Activated T-cell treated with anti-CD3 and anti-CD28 coated beads, Interleukin-2, amount 50 U/mL, for 4 hours (primary cell): ENCODE results near the gene KCNC1. TPM values are rescaled to one million over a fixed set of nuclear protein-coding genes. Genes with fewer than 3 reads are reported as not detected.

ENCODE experiments used
- ATAC-seq, 2 donors: fragments of 200-7000 bp; cut with Tn5 transposase; one replicate each; pipeline ENCODE4 v1.10.0; 2021
- DNase-seq: peaks from one replicate; pipeline ENCODE4 v3.0.0-alpha.2; 2020
- H3K27me3 Mint-ChIP-seq: one replicate; pipeline ENCODE4 v1.8.0; 2021; ENCODE audit warnings: low read depth, mixed read lengths
- H3K36me3 Mint-ChIP-seq: one replicate; pipeline ENCODE4 v1.8.0; 2022; ENCODE audit warnings: mixed read lengths; ENCODE audit not compliant: insufficient read depth
- H3K4me1 Mint-ChIP-seq: one replicate; pipeline ENCODE4 v1.8.0; 2021; ENCODE audit warnings: low read depth, mixed read lengths
- H3K4me3 Mint-ChIP-seq: one replicate; pipeline ENCODE4 v1.8.0; 2021; ENCODE audit warnings: mild to moderate bottlenecking, moderate library complexity, mixed read lengths
- H3K9me3 Mint-ChIP-seq: one replicate; pipeline ENCODE4 v1.8.0; 2021; ENCODE audit warnings: mixed read lengths
- total RNA-seq, 3 donors: library from RNA; stranded (reverse); gene quantifications; one replicate each; pipeline ENCODE4 v1.2.1, GENCODE V29; 2021

Gene KCNC1
- not detected for total RNA-seq

DNA sequence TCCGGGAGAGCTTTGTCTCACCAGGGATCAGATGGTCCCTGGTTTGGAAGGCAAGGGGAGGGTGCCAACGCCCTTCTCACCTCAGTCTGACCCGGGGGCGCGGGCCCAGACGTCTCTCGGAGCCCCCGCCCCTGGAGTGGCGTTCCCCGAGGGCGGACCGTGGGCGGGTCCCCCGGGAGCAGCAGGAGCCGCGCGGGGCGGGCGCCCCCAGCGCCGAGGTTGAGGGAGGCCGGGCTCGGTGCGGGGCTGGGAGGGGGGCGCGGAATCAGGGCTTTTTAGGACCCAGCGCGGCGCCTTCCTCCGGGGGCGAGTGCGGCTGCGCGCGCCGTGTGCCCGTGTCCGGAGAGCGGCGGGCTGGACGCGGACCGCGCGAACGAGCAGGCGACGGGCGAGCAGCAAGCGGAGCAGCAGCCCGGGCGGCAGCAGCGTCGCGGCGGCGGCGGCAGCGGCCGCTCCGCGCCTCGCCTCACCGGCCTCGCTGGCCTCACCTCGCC, at the start of gene KCNC1:
TSS of gene KCNC1 (plus strand) at position 364 of the 494 bp plus-strand sequence. CDS start 1,222 bp downstream, outside the sequence.
- ATAC-seq (peak; percentile 19 to 22), DNase-seq (no peak)
- Mint-ChIP-seq H3K4me1 (peaks cover 6% of the 10 kb centered on the region), H3K36me3 (no peaks in the 10 kb centered on the region), H3K27me3 (peaks cover 66% of the 10 kb centered on the region), H3K9me3 (no peaks in the 10 kb centered on the region), H3K4me3 (peak within 1 kb of the TSS; percentile 26)

DNA sequence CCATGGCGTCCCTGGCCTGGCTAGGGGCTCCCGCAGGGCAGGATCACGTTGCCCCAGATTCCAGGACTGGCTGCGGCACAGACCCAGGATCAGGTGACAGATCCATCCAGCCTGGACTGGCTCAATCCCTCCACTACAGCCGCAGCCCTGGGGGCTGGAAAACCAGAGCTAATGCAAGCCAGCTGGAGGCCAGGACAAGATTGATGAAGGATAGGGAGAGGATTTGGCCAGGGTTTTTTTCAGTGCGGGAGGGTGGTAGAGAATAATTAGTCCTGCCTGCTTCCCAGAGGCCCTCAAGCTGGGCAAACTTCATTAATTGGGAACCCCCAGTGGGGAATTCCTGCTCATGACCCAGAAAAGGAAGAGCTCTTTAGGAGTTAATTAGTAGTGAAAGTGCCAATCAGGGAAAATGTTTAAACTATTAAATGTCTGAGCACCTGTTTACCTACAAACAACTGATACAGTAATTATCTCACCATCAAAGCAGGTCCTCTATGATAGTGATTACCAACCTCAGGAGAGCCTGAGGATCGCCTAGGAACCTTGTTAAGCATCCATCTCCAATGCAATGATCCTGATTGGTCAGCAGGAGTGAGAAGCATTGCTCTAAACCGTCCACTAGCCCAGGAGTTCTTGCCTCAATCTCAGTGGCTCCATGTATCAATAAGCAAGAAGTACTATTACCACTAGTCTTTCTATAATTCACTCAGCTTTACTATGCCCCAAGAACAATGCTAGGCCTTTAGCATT, 48.2 kb upstream of the KCNC1 start:
- DNase-seq (no peak), ATAC-seq (no peak)
- H3K27me3 Mint-ChIP-seq = peaks cover 17% of the 10 kb centered on the region
- no peaks in the 10 kb centered on the region for H3K4me1 Mint-ChIP-seq
- H3K4me3 Mint-ChIP-seq = no peak overlapping the region
- no peaks in the 10 kb centered on the region for H3K9me3 Mint-ChIP-seq
- H3K36me3 Mint-ChIP-seq = no peaks in the 10 kb centered on the region

DNA sequence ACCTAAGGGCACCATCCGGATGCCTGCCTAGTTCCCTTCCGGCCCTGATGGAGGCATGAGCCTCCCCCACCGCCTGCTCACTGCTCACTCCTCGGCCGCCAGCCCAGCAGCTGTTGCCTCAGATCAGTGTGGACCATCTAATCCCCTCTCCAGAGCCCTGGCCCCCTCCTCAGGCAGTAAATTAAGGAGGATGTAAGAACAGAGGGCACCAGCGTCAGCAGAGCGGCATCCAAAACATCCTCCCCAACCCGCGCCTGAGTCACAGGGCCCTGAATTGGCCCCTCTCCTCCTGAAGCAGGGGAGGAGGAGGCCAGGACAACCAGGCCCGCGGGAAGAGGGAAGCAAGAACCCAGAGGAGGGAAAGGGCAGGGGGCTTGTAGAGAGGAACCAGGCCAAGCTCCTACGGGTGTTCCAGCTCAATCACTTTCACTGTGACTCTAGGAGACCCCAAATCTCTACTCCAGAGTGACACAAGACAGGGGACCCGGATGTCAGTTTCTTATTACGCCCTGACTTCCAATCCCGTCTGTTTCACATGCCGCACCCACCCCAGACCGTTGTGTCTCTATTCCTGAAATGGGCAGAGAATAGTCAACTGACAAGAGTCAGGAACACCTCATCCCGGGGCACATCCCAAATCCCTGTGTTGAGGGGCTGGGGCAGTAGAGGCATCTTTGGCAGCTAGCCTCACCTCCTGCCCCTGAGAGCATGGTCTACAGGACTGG, 46.5 kb upstream of the KCNC1 start:
- H3K36me3 Mint-ChIP-seq = no peaks in the 10 kb centered on the region

DNA sequence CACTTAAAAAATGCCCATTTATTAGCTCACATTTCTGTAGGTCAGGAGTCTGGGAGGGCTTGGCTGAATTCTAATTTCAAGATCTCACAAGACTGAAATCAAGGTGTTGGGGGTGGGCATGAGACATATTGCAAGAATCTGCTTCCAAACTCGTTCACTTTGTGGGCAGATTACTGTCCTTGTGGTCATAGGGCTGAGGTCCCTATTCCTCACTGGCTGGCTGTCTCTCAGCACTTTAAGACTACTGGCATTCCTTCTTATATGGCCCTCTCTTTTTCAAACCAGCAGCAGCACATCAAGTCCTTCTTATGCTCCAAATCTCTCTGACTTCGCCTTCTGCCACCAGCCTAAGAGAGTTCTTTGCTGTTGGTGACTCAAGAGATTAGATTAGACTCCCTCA, 43.0 kb upstream of the KCNC1 start:
- Mint-ChIP-seq H3K4me3 (no peak overlapping the region), H3K36me3 (no peaks in the 10 kb centered on the region), H3K4me1 (no peaks in the 10 kb centered on the region), H3K9me3 (no peaks in the 10 kb centered on the region), H3K27me3 (peaks cover 34% of the 10 kb centered on the region)
- no peak for DNase-seq
- no peak for ATAC-seq

More for the DNA sequence above, 46.5 kb upstream of the KCNC1 start:
- H3K4me3 Mint-ChIP-seq = no peak overlapping the region
- H3K9me3 Mint-ChIP-seq = no peaks in the 10 kb centered on the region
- peaks cover 18% of the 10 kb centered on the region for H3K27me3 Mint-ChIP-seq
- no peaks in the 10 kb centered on the region for H3K4me1 Mint-ChIP-seq
- DNase-seq = no peak
- ATAC-seq = no peak

DNA sequence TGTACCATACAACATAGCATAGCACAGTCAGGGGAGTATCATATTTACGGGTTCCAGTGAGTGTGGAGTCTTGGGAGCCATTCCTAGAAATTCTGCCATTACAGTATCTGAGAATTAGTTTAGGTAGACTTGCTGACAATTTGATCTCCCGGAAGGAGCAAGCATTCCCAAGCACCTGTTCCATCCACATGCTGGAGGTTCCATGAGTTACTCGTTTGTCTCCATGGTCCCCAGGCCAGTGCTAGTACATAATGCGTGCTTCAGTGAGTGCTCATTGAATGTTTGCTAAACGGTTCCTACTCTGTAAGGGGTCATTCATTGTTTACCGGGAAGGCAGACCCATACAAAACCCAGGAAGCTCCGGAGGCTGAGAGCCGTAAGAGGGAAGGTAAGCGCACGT, 42.6 kb upstream of the KCNC1 start:
- DNase-seq (no peak), ATAC-seq (no peak)
- no peaks in the 10 kb centered on the region for H3K4me1 Mint-ChIP-seq
- H3K27me3 Mint-ChIP-seq = peaks cover 34% of the 10 kb centered on the region
- H3K4me3 Mint-ChIP-seq = no peak overlapping the region
- no peaks in the 10 kb centered on the region for H3K36me3 Mint-ChIP-seq
- H3K9me3 Mint-ChIP-seq = no peaks in the 10 kb centered on the region

DNA sequence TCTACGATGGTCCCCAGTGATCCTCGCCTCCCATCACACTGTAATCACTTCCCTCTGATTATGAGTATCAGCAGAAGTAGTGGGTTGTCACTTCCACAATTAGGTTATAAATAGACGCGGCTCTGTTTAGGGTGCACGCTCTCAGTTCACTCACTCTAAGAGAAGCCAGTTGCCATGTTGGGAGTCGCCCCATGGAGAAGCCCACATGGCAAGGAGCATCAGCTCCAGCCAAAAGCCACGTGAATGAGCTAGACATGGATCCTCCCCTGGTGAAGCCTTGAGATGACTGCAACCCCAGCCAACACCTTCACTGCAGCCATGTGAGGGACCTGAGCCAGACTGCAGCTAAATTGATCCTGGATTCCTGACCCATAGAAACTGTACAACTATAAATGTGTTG, 41.6 kb upstream of the KCNC1 start:
- H3K4me3 Mint-ChIP-seq = no peak overlapping the region
- H3K9me3 Mint-ChIP-seq = no peaks in the 10 kb centered on the region
- ATAC-seq = no peak
- no peaks in the 10 kb centered on the region for H3K36me3 Mint-ChIP-seq
- no peak for DNase-seq
- peaks cover 40% of the 10 kb centered on the region for H3K27me3 Mint-ChIP-seq
- no peaks in the 10 kb centered on the region for H3K4me1 Mint-ChIP-seq

DNA sequence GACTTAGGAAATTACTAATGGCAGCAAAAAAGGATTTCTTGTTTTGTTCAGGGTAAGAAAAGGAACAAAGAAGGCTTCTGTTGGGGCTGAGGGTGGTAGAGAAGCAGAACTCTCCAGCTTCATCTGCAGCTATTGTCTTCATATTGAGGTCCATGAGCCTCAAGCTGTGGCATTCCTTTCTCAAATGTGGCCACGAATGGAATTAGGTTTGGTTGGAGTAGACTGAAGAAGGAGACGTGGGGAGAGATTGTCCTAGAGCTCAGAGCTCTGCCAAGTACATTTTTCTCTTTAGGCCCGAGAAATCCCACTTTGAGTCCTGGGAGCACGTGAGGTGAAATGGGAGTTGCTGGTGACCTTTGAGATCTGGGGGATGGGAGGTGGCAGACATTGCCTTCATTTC, 41.0 kb upstream of the KCNC1 start:
- Mint-ChIP-seq H3K4me3 (no peak overlapping the region), H3K4me1 (no peaks in the 10 kb centered on the region), H3K36me3 (no peaks in the 10 kb centered on the region), H3K27me3 (peaks cover 42% of the 10 kb centered on the region), H3K9me3 (no peaks in the 10 kb centered on the region)
- no peak for ATAC-seq
- no peak for DNase-seq

DNA sequence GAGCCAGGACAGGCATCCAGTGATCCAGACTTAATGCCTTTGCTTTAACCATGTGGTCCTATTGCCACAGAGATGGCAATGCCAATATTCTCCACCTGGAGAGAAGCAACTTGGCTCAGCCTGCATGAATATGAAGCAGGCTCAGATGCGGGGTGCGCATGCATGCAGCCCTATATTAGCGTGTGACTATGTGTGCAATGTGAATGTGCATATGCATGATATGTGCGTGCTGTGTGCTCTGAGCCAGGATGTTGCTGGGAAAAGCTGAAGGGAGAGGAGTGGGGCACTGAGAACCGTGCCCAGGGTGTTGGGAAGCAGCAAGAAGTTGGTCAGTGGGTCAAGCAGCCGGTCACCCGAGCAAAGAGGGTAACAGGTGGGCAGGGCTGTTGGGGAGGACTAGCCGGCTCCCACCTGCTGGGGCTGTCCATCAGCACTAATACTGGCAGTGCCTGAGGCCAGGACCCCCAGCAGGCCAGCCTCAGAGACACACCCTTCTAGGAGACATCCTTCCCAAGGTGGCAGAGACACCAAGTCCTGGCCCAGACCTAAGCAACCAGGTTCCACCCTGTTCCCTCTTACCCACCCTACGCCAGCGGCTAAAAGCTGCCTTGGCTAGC, 40.0 kb upstream of the KCNC1 start:
- H3K4me1 Mint-ChIP-seq = no peaks in the 10 kb centered on the region
- H3K27me3 Mint-ChIP-seq = peaks cover 45% of the 10 kb centered on the region
- ATAC-seq = no peak
- H3K9me3 Mint-ChIP-seq = no peaks in the 10 kb centered on the region
- no peaks in the 10 kb centered on the region for H3K36me3 Mint-ChIP-seq
- no peak overlapping the region for H3K4me3 Mint-ChIP-seq
- no peak for DNase-seq

DNA sequence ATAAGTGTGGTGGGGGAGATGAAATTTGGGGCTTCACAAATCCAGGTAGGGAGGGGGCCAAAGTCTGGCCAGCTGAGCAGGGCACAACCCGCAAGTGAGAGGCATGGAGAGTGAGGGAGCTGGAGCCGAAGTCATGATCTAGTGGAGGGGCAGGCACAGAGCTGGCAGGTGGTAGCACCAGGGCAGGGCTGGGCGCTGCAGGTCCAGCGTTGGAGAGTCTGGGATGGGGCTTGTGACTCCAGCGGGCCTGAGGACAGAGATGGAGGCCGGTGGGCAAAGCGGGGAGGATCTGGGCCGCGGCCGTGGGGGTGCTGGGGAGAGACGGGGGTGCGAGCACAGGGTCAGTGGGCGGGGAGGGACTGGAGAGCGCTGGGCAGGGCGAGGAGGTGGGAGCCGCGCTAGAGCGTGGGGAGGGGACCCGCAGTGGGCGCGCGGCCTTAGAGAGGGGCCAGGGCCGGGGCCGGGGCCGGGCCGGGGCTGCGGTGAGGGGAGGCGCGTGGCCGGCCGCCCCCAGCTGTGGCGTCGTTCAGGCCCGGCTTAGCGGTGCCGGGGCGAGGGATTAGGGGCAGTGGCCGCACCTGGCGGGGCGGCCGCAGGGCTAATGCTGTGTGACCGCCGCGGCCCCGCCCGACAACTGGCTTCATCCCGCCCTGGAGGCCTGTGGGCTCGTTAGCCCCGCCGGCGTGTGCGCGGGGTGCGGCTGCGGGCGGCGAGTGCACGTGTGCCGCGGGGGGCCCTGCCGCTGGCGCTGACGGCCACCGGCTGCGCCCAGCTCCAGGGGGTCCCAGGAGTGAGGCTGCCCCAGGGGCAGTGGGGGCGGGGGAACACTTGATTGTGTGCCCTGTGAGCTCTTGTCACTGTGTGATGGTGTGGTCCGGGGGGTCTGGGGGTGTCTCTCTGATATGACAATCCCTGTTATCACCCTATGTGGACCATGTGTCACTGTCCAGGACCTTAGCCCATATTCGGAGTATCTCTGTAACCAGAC, 38.8 kb upstream of the KCNC1 start:
- Mint-ChIP-seq H3K36me3 (no peaks in the 10 kb centered on the region), H3K4me3 (no peak overlapping the region), H3K9me3 (no peaks in the 10 kb centered on the region), H3K27me3 (peaks cover 45% of the 10 kb centered on the region), H3K4me1 (no peaks in the 10 kb centered on the region)
- DNase-seq (no peak), ATAC-seq (peak in 1 of 2 donors; percentile 11)

DNA sequence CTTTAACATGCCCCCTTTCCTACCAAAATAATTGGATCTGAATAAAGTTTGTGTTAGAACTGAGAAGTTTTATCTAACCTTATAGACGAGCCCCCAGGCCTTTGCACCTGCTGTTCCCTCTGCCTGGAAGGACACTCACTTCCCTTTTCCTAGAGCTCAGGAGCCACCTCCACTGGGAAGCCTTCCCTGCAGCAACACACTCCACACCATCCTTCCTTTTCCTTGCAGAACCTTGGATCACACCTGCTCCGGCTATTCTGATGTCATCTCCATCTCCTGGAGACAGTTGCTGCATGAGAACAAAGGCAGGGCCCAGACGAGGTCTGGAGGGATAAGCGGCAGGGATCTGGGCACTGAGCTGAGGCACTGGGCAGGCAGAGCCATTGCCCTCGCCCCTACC, 37.8 kb upstream of the KCNC1 start:
- no peak for DNase-seq
- Mint-ChIP-seq H3K27me3 (peaks cover 42% of the 10 kb centered on the region), H3K4me1 (no peaks in the 10 kb centered on the region), H3K9me3 (no peaks in the 10 kb centered on the region), H3K36me3 (no peaks in the 10 kb centered on the region), H3K4me3 (no peak overlapping the region)
- ATAC-seq = no peak

DNA sequence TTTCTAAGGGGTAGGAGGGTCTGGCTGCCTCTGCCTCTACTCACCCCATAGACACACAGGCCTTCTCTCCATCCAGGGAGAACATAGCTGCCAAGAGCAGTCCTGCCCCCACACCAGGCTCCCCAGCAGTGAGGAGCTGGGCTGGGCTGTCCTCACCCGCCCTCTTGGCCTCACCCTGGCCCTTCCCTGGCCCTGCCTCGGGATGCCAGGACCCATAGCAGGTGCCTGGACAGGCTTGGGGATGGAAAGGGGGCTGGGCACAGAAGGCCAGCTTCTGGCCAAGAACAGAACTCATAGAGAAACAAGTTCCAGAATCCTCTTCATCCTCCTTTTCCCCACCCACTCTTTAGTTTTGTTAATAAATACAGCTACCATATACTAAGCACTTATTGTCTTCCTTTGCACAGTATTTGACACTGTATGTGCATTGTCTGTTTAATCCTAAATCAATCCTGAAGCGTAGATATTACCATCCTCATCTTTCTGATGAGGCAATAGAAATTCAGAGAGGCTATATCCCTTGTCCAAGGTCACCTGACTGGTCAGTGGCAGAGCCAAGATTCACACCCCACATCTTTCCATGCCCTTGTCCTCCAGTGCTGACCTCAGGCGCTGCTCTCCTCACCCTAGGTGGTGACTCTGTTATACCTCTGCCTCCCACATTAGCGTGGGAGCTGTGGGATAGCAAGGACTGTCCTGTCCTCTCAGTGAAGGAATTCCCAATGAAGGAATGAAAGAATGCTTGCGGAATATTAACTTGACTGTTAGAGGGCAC, 37.2 kb upstream of the KCNC1 start:
- H3K27me3 Mint-ChIP-seq = peaks cover 39% of the 10 kb centered on the region
- DNase-seq = no peak
- H3K4me3 Mint-ChIP-seq = no peak overlapping the region
- H3K4me1 Mint-ChIP-seq = no peaks in the 10 kb centered on the region
- no peak for ATAC-seq
- no peaks in the 10 kb centered on the region for H3K9me3 Mint-ChIP-seq
- no peaks in the 10 kb centered on the region for H3K36me3 Mint-ChIP-seq

DNA sequence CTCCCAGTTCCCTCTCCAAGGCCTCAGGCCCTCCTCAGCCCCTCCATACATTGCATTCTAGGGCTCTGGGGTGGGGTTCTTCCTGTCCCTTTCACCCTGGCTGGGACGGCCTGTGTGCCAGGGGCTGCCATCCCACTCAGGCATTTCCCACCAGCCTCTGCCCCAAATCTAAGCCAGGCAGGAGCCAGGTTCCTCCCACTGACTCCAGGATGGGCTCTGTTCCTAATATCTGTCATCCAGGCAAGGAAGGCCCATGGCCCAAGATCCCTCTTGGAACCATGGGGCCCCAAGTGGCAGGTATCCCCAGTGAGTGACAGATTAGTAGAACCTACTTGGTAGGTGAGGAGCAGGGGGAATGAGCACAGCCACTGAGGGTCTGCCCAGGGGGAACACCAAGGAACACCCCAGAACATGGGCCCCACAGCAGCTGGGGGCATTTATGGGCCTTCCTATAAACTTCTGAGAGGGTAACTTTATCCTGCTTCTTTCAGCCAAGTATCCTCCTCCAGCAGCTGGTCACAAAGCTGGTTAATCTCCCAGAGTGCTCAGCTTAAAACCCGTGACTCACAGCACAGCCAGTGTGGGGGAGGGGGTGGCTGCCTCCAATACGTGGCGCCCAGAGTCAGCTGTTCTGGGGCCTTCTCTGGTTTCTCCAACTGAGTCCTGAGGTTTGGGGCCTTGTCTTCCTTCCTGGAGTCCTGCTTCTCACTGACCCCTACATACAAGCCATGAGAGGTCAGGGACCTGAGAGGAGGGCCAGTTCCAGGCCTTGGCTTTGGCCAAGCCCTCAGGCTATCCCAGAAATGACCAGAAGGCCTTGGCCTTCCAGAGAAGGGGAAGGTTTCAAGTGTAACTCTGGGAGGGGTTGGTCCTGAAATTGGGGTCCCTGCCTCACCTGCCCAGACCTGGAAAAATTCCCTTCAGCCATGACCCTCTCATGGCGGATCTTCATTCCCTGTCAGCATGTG, 35.1 kb upstream of the KCNC1 start:
- DNase-seq = no peak
- no peaks in the 10 kb centered on the region for H3K36me3 Mint-ChIP-seq
- peaks cover 32% of the 10 kb centered on the region for H3K27me3 Mint-ChIP-seq
- H3K4me1 Mint-ChIP-seq = no peaks in the 10 kb centered on the region
- no peak overlapping the region for H3K4me3 Mint-ChIP-seq
- ATAC-seq = no peak
- H3K9me3 Mint-ChIP-seq = peaks cover 8% of the 10 kb centered on the region
